Fibroblast of villous mesenchyme (primary cell): ENCODE measurements around the gene HIP1R. TPM values are rescaled to one million over a fixed set of nuclear protein-coding genes. Genes with fewer than 3 reads are reported as not detected.

ENCODE experiments used
- DNase-seq: peaks from one replicate; pipeline ENCODE4 v3.0.0-alpha.2; 2010; ENCODE audit warnings: low read depth
- H3K4me3 ChIP-seq: 2 replicates; pipeline ENCODE4 v1.5.1; 2011; ENCODE audit warnings: low read depth, mild to moderate bottlenecking, low read length
- CTCF ChIP-seq: IDR thresholded peaks from 2 replicates; pipeline ENCODE4 v1.5.1; 2012; ENCODE audit warnings: low read depth, mild to moderate bottlenecking, low read length; ENCODE audit not compliant: insufficient read depth
- total RNA-seq: library from RNA; depleted of rRNA; stranded (reverse); fragments of >200 nt; gene quantifications from 2 replicates; pipeline ENCODE4 v1.2.3, GENCODE V29; 2012

HIP1R gene
- total RNA-seq, 1 donor = 11.2 TPM

GRCh38 chr12:122862872-122863701 lies 27.8 kb downstream of the HIP1R start:
- no peak for DNase-seq
- no peak for TF ChIP-seq CTCF
- H3K4me3 ChIP-seq = no peak overlapping the region

GRCh38 chr12:122864894-122865253 lies 29.6 kb downstream of the HIP1R start:
- H3K4me3 ChIP-seq = no peak overlapping the region
- DNase-seq = no peak
- TF ChIP-seq CTCF = no peak

- no peak for TF ChIP-seq CTCF
- no peak overlapping the region for H3K4me3 ChIP-seq
- DNase-seq = no peak
Measured at GRCh38 chr12:122865268-122866231, 30.3 kb downstream of the HIP1R start.

- no peak overlapping the region for H3K4me3 ChIP-seq
- no peak for DNase-seq
- TF ChIP-seq CTCF = no peak
Measured at GRCh38 chr12:122866379-122866778, 31.1 kb downstream of the HIP1R start.

GRCh38 chr12:122866950-122867607 lies 31.8 kb downstream of the HIP1R start:
- no peak overlapping the region for H3K4me3 ChIP-seq
- TF ChIP-seq CTCF = no peak
- DNase-seq = no peak

GRCh38 chr12:122867691-122868461 lies 32.6 kb downstream of the HIP1R start:
- peak; percentile 41 for TF ChIP-seq CTCF
- DNase-seq = peak; percentile 78
- no peak overlapping the region for H3K4me3 ChIP-seq
